Airway epithelial cell (primary cell): Measurements from ENCODE around the gene FNDC3B. TPM values are rescaled to one million over a fixed set of nuclear protein-coding genes. Genes with fewer than 3 reads are reported as not detected.

Source experiments
- total RNA-seq: library from RNA; depleted of rRNA; stranded (reverse); fragments of >200 nt; gene quantifications from 2 replicates; pipeline ENCODE4 v1.2.3, GENCODE V29; 2015

Gene FNDC3B
- 17.6 and 28.2 TPM in 2 replicates for total RNA-seq

DNA sequence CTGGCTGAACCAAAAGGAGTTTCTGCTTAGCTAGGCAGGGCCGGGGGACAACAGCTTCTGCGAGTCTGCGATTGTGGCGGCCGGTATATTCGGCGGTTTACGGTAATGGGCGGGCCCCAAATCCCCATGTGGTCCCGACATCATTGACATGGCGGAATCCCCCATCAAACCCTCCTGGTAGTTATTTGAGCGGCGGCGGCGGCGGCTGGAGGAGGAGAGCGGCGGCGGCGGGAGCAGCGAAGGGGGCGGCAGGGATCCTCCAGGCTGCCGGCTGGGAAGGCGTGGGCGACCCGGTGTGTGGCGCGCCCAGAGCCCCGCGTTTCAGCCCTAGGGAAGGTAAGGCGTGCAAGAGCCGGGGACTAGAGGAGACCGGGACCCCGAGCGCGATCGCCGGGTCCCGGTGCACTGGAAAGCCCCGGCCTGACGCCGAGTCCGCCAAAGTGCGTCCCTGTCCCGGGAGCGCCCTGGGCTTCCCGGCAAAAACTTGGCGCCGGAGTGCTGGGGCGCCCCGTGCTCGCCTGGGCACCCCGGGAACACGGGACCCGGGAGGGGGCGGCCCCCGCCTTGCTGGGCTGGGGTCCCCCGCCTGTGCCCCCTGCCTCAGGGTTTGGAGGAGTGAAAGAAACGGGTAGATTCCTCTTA lies at the start of gene FNDC3B:
Gene FNDC3B, plus strand, starts transcription at position 143 of the 642 bp plus-strand sequence. CDS start 72,902 bp downstream, outside the sequence.

GRCh38 chr3:172447611-172448579 lies 408.5 kb downstream of the FNDC3B start, which contains the start of gene GHSR:
GHSR (minus strand) TSS chr3:172448456; CDS start chr3:172448413, 43 bp downstream.

Other genes with a start within 250 kb of the FNDC3B start
- gene PLD1, start 229.1 kb upstream of the FNDC3B start, total RNA-seq: 15.0 and 23.3 TPM in 2 replicates
- not detected in 2 replicates for gene TMEM212, start 196.2 kb upstream of the FNDC3B start, total RNA-seq